Common myeloid progenitor, CD34-positive (primary cell): ENCODE data around the gene S100A7.

Experiments used
- CTCF ChIA-PET: fragments of 350-600 bp; sonication (Branson Sonifier 250); formaldehyde crosslinking; loops from one replicate; lab custom pipeline; 2021; ENCODE audit warnings: antibody characterized with exemption; lab: Charles Lee
- POLR2A ChIA-PET: fragments of 350-600 bp; sonication (Branson Sonifier 250); formaldehyde crosslinking; loops from one replicate; lab custom pipeline; 2021; ENCODE audit warnings: antibody characterized with exemption; lab: Charles Lee
- DNase-seq, 3 donors: peaks; one replicate each; pipeline versions ENCODE4 v3.0.0 to v3.0.0-alpha.2; 2013
- H3K27ac ChIP-seq, 2 experiments: 1 replicate in 1 of 2; 2 replicates in 1 of 2; pipeline ENCODE4 v1.7.0; 2013; ENCODE audit warnings: inconsistent platforms in 2 of 2, low read length in 2 of 2, mild to moderate bottlenecking in 2 of 2, low read depth in 1 of 2, moderate library complexity in 1 of 2; ENCODE audit not compliant: severe bottlenecking in 2 of 2, insufficient read depth in 1 of 2, poor library complexity in 1 of 2
- H3K27me3 ChIP-seq, 5 experiments: replicated peaks in 2 of 5; 1 replicate in 3 of 5; 2 replicates in 2 of 5; pipeline versions ENCODE4 v1.6.1 to v1.7.0; 2013; ENCODE audit warnings: low read length in 4 of 5, mild to moderate bottlenecking in 2 of 5, moderate library complexity in 2 of 5, inconsistent platforms in 1 of 5; ENCODE audit not compliant: insufficient read depth in 5 of 5, control insufficient read depth in 4 of 5
- H3K36me3 ChIP-seq, 4 experiments: 1 replicate in 2 of 4; 2 replicates in 2 of 4; pipeline versions ENCODE4 v1.6.1 to v1.7.0; 2013; ENCODE audit warnings: low read length in 3 of 4, control low read depth in 1 of 4, mild to moderate bottlenecking in 1 of 4; ENCODE audit not compliant: control insufficient read depth in 4 of 4, insufficient read depth in 4 of 4
- H3K4me1 ChIP-seq, 4 experiments: 1 replicate in 3 of 4; 2 replicates in 1 of 4; pipeline versions ENCODE4 v1.6.1 to v1.7.1; 2013; ENCODE audit warnings: low read length in 3 of 4, mild to moderate bottlenecking in 3 of 4, control low read depth in 1 of 4, inconsistent platforms in 1 of 4, moderate library complexity in 1 of 4; ENCODE audit not compliant: control insufficient read depth in 4 of 4, insufficient read depth in 4 of 4; ENCODE audit errors: control extremely low read depth in 1 of 4
- H3K4me3 ChIP-seq, 7 experiments: 1 replicate in 4 of 7; 2 replicates in 3 of 7; pipeline versions ENCODE4 v1.5.1 to v1.7.0; 2013; ENCODE audit warnings: mild to moderate bottlenecking in 7 of 7, low read length in 6 of 7, moderate library complexity in 6 of 7, inconsistent platforms in 2 of 7, low read depth in 2 of 7, control low read depth in 1 of 7; ENCODE audit not compliant: insufficient read depth in 4 of 7, control insufficient read depth in 1 of 7; ENCODE audit errors: extremely low read depth in 1 of 7
- H3K9me3 ChIP-seq, 5 experiments: 1 replicate in 4 of 5; 2 replicates in 1 of 5; pipeline versions ENCODE4 v1.6.1 to v1.7.1; 2013; ENCODE audit warnings: low read length in 4 of 5, mild to moderate bottlenecking in 2 of 5, inconsistent platforms in 1 of 5, low read depth in 1 of 5, moderate library complexity in 1 of 5; ENCODE audit not compliant: control insufficient read depth in 4 of 5, insufficient read depth in 2 of 5; ENCODE audit errors: control extremely low read depth in 1 of 5
- WGBS: methylation state at CpG from one replicate; pipeline ENCODE4 v1.1.5; 2013; ENCODE audit not compliant: insufficient coverage; 5-methylcytosine and 5-hydroxymethylcytosine counted together

Gene S100A7

GRCh38 chr1:153478692-153479618 is 18.5 kb upstream of the S100A7 start:
- H3K27ac ChIP-seq, result no peak overlapping the region
- H3K4me1 ChIP-seq, result no peaks in the 10 kb centered on the region
- peaks cover 0 to 13% (median 10%) of the 10 kb centered on the region in 5 experiments for H3K27me3 ChIP-seq
- no peaks in the 10 kb centered on the region for H3K9me3 ChIP-seq
- CTCF ChIA-PET, result interaction anchor here (1.0 to 1.2 kb wide), 5 partner anchors 10 to 124 kb away, joined by 3 to 6 read pairs (median 3); no protein-coding TSS in a partner anchor
- DNase-seq, result no peak
- H3K36me3 ChIP-seq, result no peaks in the 10 kb centered on the region
- 67% methylated on average over 3 of the region's 4 CpGs for WGBS
- no peak overlapping the region for H3K4me3 ChIP-seq
- POLR2A ChIA-PET, result no interaction called here

- DNase-seq, result no peak
- no peak overlapping the region for H3K27ac ChIP-seq
- 84% methylated on average over 8 of the region's 8 CpGs for WGBS
- H3K4me1 ChIP-seq, result no peaks in the 10 kb centered on the region
- H3K27me3 ChIP-seq, result peaks cover 0 to 12% (median 10%) of the 10 kb centered on the region in 5 experiments
- ChIA-PET CTCF (interaction anchor here (0.6 to 1.2 kb wide), 6 partner anchors 11 to 805 kb away, joined by 3 to 6 read pairs (median 3); no protein-coding TSS in a partner anchor), POLR2A (no interaction called here)
- H3K4me3 ChIP-seq, result no peak overlapping the region
- H3K36me3 ChIP-seq, result no peaks in the 10 kb centered on the region
- H3K9me3 ChIP-seq, result peaks cover 0 to 7% (median under 1%) of the 10 kb centered on the region in 5 experiments
Measured at GRCh38 chr1:153478047-153478691, 17.7 kb upstream of the S100A7 start.

- CTCF ChIA-PET, result no interaction called here
- Histone ChIP-seq H3K27ac (no peak overlapping the region), H3K36me3 (no peaks in the 10 kb centered on the region), H3K27me3 (peaks cover 0 to 10% (median 7%) of the 10 kb centered on the region in 5 experiments), H3K4me3 (no peak overlapping the region), H3K4me1 (no peaks in the 10 kb centered on the region), H3K9me3 (peaks cover 0 to 19% (median 6%) of the 10 kb centered on the region in 5 experiments)
- 96% methylated on average over 3 of the region's 4 CpGs for WGBS
- DNase-seq, result no peak
- POLR2A ChIA-PET, result no interaction called here
Measured at GRCh38 chr1:153476491-153477093, 16.1 kb upstream of the S100A7 start.

- 86% methylated on average over 1 of the region's 2 CpGs for WGBS
- Histone ChIP-seq H3K9me3 (peaks cover 0 to 28% (median 13%) of the 10 kb centered on the region in 5 experiments), H3K36me3 (no peaks in the 10 kb centered on the region), H3K4me1 (no peaks in the 10 kb centered on the region), H3K27ac (no peak overlapping the region), H3K4me3 (no peak overlapping the region), H3K27me3 (peaks cover 0 to 6% (median 4%) of the 10 kb centered on the region in 5 experiments)
- DNase-seq, result no peak
- POLR2A ChIA-PET, result no interaction called here
- CTCF ChIA-PET, result interaction anchor here (1.6 kb wide), 1 partner anchor 9 kb away, joined by 5 read pairs; no protein-coding TSS in a partner anchor
Measured at GRCh38 chr1:153475282-153475681, 14.8 kb upstream of the S100A7 start.

GRCh38 chr1:153474347-153474746 is 13.9 kb upstream of the S100A7 start:
- H3K9me3 ChIP-seq, result peaks cover 0 to 28% (median 13%) of the 10 kb centered on the region in 5 experiments
- WGBS, result 85% methylated on average over 3 of the region's 3 CpGs
- no peaks in the 10 kb centered on the region for H3K4me1 ChIP-seq
- ChIA-PET CTCF (interaction anchor here (1.6 kb wide), 1 partner anchor 8 kb away, joined by 5 read pairs; no protein-coding TSS in a partner anchor), POLR2A (no interaction called here)
- no peaks in the 10 kb centered on the region for H3K36me3 ChIP-seq
- H3K27me3 ChIP-seq, result peaks cover 0 to 4% (median under 1%) of the 10 kb centered on the region in 5 experiments
- no peak for DNase-seq
- H3K4me3 ChIP-seq, result no peak overlapping the region
- no peak overlapping the region for H3K27ac ChIP-seq

- H3K27ac ChIP-seq, result no peak overlapping the region
- no peak overlapping the region for H3K4me3 ChIP-seq
- CTCF ChIA-PET, result interaction anchor here (3.3 kb wide), 1 partner anchor 24 kb away, joined by 16 read pairs; no protein-coding TSS in a partner anchor
- peaks cover 0 to 2% (median 0%) of the 10 kb centered on the region in 5 experiments for H3K27me3 ChIP-seq
- no peak for DNase-seq
- H3K9me3 ChIP-seq, result peaks cover 0 to 28% (median 13%) of the 10 kb centered on the region in 5 experiments
- POLR2A ChIA-PET, result no interaction called here
- H3K36me3 ChIP-seq, result no peaks in the 10 kb centered on the region
- peaks cover 0 to 3% (median 0%) of the 10 kb centered on the region in 4 experiments for H3K4me1 ChIP-seq
Measured at GRCh38 chr1:153470707-153471106, 10.3 kb upstream of the S100A7 start.
